OCI-M2 (cell line): Measurements from ENCODE around the gene C10orf95.

ENCODE experiments used
- DNase-seq: peaks from one replicate; lab custom pipeline; 2025; ENCODE audit not compliant: unreplicated experiment; lab: John Stamatoyannopoulos, UW

Gene C10orf95

DNA sequence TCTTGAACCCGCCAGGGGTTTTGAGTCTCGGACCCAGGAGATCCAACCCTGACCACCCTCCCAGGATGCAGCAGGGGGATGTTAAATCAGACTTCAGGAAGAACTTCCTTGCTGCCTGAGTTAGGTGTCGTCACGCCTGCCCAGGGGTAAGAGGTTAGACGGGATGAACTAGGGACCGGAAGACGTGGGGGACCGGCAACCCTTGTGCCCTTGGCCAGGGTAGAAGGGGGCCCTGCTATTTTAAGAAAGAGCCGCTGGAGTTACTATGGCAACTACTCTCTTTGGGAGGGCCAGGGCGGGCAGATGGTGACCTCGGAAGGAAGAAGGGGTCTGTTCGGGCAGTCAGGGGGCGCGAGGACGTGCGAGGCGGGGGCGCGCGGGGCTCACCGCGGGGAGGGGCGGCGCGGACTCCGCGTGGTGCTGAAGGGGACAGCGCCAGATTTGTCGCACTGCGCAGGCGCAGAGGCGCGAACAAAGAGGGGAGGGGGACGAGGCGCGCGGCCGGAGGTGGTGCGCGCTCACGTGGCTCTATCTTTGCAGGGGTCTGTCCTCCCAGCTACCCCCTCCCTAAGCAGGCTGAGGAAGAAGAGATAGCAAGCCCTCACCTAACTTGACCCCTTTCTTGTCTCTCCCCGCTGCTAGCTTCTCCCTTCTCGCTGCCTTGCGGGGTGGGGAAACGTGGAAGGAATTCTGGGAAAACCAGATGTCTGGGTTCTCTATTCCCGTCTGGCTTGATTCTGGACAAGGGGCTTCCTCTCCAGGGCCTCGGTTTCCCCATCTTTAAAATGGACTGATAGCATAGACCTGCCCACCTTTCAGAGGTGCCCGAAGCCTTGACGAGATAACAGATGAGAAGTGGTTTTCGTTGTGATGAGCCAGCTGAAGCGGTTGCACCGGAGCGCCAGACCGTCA is 31.8 kb downstream of the C10orf95 start:
- peak; percentile 78 for DNase-seq

DNA sequence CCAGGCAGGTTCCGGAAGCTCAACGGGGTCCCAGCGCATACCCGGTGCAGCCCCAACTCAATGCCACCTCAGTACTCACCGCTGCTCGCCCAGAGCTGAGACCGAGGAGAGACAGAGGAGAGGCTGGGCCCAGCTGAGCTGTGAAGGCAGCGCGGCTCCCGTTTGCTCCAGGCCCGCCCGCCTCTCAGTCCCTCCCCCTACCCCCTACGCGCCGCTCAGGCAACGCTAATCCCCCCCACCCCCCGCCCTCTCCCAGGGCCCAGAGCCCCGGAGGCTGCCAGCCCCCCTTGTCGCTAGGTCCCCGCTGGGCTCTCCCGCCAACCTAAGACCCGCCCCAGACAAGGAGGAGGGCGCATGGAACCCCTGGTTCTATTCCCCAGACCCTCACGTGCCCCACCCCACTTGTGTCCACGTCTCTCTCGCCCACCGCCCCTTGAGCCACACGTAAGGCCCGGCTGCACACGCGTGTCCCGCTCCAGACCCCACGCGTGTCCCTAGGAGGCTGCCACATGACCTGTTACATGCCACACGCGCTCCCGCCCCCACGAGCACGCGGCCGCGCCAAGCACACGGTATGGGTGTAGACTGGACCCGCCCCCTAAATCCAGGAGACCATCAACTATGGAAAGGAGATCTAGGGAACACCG is 32.6 kb downstream of the C10orf95 start, which contains the start of gene PSD:
TSS of gene PSD (minus strand) at position 164 of the 647 bp plus-strand sequence. CDS start 1,747 bp downstream, outside the sequence.
- DNase-seq: no peak

DNA sequence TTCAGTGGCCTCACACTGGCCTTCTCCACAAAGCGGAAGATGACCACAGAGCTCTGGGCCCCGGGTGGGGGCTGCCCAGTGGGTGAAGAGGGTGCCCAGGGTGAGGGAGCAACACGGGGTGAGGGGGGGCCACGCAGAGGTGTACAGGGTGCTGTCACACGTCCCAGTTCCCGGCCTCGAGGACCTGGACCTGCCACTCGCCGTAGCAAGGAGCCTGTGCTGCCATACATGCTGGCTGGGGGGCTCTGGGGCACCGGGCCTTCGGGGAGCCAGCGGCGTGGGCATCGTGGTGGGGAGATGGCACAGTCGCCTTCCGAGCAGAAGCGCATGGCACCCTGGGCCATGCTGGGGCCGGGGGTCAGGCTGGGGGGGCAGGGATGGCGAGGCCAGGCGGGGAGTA is 34.6 kb downstream of the C10orf95 start:
- DNase-seq: no peak

DNA sequence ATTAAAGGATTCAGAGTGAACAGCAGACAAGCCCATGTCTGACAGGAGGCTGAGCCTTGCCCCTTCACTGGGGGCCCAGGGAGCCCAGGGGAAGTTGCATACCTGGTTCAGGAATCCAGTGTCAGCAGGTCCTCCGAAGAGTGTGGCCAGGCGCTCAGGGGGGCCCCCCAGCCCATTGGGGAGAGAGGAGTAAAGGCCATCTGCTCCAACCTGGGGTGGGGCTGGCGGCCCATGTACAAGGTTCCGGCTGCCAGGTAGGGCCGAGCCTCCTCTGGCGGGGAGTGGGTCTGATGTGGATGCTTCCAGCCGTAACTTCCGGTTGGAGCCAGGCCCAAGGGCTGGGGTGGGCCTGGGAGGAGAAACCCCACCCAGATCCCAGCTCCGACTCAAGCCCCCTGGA is 35.1 kb downstream of the C10orf95 start:
- no peak for DNase-seq

DNA sequence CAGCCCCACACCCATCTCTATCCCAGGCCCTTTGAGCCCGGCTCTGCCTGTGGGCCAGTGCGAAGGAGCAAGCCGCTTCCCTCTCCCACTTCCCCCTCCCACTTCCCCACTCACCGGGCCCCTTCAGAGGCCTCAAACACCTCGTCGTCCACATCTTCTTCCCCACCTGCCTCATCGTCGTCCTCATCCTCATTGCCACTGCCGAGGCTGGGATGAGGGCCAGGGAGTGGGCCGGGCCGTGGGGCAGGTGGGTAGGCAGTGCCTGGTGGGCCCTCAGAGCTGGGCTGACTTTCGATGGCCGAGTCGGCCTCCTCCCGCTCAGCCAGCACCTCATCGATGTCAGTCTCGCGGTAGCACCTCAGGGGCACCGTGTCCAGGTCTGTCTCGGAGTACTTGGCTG is 36.6 kb downstream of the C10orf95 start:
- DNase-seq: no peak

DNA sequence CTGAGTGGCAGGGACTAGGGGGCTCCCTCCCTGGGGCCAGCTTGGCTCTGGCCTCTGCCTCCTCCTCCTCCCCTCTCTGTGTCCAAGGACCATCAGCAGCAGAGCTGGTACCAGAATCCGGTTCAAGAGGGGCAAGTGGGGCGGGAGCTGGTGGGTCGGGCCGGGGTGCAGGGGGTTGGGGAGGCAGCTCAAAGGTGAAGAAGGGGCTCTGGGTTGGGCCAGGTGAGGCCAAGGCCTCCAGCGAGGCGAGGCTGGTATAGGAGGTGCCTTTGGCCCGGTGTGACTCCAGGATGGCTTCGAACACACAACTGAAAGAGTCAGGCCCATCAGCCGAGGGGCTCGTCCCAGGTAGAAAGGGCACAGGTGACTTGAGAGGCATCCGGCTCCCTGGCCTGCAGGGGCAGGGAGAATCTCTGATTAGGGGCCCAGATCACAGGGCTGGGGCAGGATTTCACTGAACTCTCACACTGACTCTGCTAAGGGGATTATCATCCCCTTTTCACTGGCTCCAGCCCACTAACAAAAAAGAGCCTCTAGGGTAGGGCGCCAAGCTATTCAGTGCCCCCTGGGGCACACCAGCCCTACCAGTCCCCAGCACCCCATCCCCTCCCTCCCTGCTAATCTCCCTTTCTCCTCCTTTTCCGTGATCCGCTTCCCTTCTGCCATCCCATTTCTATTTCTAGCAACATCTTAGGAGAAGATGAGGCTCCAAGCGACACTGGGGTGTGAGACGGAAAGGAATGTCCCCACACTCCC is 37.4 kb downstream of the C10orf95 start:
- DNase-seq: no peak

- no peak for DNase-seq
These were observed 38.2 kb downstream of the C10orf95 start for GRCh38 chr10:102413053-102413705.

GRCh38 chr10:102412293-102412692 is 39.0 kb downstream of the C10orf95 start:
- DNase-seq: no peak

GRCh38 chr10:102411341-102412255 is 39.7 kb downstream of the C10orf95 start:
- no peak for DNase-seq

GRCh38 chr10:102410429-102411073 is 40.8 kb downstream of the C10orf95 start:
- DNase-seq: no peak

DNA sequence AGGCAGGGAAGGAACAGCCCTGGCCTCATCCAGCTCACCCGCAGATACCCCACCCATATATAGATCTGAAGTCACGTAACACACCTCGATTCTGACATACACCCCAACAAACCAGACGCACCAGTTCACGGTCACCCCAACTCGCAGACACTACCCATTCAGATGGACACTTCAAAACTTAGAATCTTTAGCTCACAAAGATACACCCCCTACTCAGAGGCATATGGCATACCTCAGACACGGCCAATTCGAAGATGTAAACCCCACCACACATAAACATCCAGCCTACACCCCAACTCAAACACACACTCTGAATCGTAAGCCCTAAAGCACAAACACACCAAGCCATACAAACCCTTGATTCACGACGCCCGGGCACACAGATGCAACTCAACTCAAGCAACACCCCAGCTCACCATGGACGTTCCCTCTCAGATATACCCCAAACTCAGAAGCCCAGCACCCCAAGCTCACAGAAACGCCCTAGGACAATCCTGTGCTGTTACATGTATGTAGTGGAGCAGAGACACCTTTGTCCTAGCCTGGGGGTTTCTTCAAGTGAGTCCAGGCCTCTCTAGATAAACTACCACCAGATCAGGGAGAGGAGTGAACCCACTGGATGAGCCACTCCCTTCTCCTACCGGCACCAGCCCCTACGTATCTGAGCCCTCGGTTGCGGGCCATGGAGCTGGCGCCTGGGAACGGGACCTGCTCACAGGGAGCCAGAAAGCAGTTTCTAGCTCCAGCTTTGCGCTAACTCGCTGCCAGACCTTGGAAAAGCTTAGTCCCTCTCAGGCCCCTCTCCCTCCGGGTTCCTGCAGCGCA is 41.5 kb downstream of the C10orf95 start:
- DNase-seq: no peak

- DNase-seq: no peak
These were observed 42.4 kb downstream of the C10orf95 start for GRCh38 chr10:102408728-102409603.

- no peak for DNase-seq
These were observed 43.1 kb downstream of the C10orf95 start for GRCh38 chr10:102408131-102408727.

DNA sequence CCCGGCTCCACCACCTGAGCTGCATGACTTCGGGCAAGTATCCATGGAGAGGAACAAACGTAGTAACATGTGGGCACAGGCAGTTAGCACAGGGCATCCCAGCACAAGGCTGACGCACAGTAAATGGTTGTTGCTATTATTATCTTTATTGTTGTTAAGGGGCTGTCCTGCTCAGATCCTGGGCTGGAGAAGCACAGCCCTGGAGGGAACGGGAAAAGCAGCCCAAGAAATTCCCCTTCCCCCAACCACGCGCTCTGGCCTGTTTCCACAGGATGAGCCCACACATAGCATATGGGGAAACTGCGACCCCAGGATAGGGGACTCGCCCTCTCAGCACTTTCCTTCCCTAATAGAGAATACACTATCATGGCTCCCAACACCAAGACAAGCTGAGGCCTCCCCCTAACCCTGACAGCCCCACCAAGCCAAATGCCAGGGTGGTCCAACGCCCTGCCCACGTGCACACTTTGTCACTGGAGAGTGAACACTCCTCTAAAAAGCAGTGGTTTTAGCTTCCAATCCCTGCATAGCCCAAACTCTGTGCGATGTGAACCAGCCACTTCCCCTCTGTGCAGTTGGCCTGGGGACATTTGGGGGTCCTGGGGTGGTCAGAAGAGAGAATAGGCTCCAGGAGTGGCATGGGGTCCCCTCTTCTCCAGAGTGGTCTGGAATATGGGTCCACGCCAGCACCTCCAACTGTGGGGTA is 43.8 kb downstream of the C10orf95 start:
- no peak for DNase-seq

DNA sequence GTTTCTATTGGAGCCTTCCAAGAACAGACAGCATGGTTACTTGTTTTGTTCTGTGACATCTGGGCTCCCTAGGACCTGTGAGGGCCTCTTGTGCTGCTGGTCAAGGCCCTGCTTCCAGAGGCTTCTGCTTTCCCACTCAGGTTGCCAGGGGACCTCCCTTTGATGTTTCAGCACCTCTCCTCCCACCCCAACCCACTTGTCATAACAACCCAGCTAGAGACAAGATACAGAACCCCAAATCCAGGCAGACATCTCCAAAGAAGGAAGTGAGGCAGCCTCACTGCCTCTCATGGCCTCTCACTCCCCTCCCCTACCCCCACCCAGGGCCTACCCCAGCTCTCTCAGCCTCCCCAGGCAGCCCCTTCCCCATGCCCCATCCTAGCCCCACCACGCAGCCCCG is 44.5 kb downstream of the C10orf95 start:
- DNase-seq: no peak

DNA sequence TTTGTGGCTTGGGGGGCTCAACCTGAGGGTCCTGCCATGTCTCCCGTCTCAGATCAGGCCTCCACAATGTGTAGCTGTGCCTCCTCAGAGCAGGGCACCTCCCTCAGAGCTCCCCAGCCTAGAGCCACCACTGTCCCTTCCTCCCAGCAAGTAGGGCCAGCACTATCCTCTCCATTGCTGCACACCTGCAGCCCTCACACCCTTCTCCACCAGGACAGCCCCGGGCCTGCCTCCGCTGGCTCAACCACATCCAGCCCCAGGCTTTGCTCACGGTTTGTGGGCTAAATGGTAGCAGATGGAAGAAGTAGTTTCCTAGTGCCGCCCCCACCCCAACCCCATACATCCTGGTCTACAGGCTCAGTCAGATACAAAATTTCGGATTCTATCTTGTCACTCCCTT is 45.7 kb downstream of the C10orf95 start:
- DNase-seq: no peak
